GM19468 (cell line): ENCODE results near the gene STX4.
"Not testable (repeated sequence)": the region's sequence is repeated elsewhere in the genome, so short reads cannot be mapped to it uniquely, and the experiment has no call there.

Source experiments
- ATAC-seq: cut with Tn5 transposase; IDR thresholded peaks from one replicate; pipeline ENCODE4 v1.9.1; 2021; ENCODE audit warnings: mild to moderate bottlenecking, moderate library complexity, moderate number of reproducible peaks; ENCODE audit not compliant: unreplicated experiment; ENCODE audit errors: extremely low read depth

STX4 gene

GRCh38 chr16:31017756-31018155 is 15.6 kb upstream of the STX4 start:
- ATAC-seq, result not testable (repeated sequence)

- no peak for ATAC-seq
These were observed 12.8 kb upstream of the STX4 start for GRCh38 chr16:31020536-31020935.

GRCh38 chr16:31022544-31023251 is 10.7 kb upstream of the STX4 start:
- ATAC-seq, result no peak

GRCh38 chr16:31023252-31023602 is 10.1 kb upstream of the STX4 start:
- no peak for ATAC-seq

- ATAC-seq, result no peak
These were observed 9.6 kb upstream of the STX4 start for GRCh38 chr16:31023627-31024226.

- no peak for ATAC-seq
These were observed 8.0 kb upstream of the STX4 start for GRCh38 chr16:31025339-31025738.

GRCh38 chr16:31029272-31029671 is 4.1 kb upstream of the STX4 start:
- no peak for ATAC-seq

GRCh38 chr16:31031276-31031675 is 2.1 kb upstream of the STX4 start:
- ATAC-seq, result no peak

- ATAC-seq, result no peak
These were observed 543 bp downstream of the STX4 start for GRCh38 chr16:31033709-31034492.

GRCh38 chr16:31036691-31037090 is 3.3 kb downstream of the STX4 start:
- ATAC-seq, result no peak

- no peak for ATAC-seq
These were observed 5.6 kb downstream of the STX4 start for GRCh38 chr16:31038993-31039392.

- no peak for ATAC-seq
These were observed 9.5 kb downstream of the STX4 start for GRCh38 chr16:31042866-31043265.

GRCh38 chr16:31043352-31043751 is 10.0 kb downstream of the STX4 start:
- ATAC-seq, result no peak

- no peak for ATAC-seq
These were observed 10.6 kb downstream of the STX4 start for GRCh38 chr16:31043898-31044481.

GRCh38 chr16:31050280-31051030 is 17.1 kb downstream of the STX4 start:
- ATAC-seq, result no peak

- ATAC-seq, result no peak
These were observed 18.8 kb downstream of the STX4 start for GRCh38 chr16:31052114-31052513.

- no peak for ATAC-seq
These were observed 22.3 kb downstream of the STX4 start for GRCh38 chr16:31055613-31056012.

GRCh38 chr16:31061126-31061812 is 27.9 kb downstream of the STX4 start:
- no peak for ATAC-seq

- ATAC-seq, result no peak
These were observed 28.6 kb downstream of the STX4 start for GRCh38 chr16:31061813-31062440.
